OCI-M1 (cell line): Measurements from ENCODE around the gene RELA.
"Not testable (repeated sequence)": the region's sequence is repeated elsewhere in the genome, so short reads cannot be mapped to it uniquely, and the experiment has no call there.

Experiments
- DNase-seq: peaks from one replicate; lab custom pipeline; 2025; lab: John Stamatoyannopoulos, UW

Gene RELA

DNA sequence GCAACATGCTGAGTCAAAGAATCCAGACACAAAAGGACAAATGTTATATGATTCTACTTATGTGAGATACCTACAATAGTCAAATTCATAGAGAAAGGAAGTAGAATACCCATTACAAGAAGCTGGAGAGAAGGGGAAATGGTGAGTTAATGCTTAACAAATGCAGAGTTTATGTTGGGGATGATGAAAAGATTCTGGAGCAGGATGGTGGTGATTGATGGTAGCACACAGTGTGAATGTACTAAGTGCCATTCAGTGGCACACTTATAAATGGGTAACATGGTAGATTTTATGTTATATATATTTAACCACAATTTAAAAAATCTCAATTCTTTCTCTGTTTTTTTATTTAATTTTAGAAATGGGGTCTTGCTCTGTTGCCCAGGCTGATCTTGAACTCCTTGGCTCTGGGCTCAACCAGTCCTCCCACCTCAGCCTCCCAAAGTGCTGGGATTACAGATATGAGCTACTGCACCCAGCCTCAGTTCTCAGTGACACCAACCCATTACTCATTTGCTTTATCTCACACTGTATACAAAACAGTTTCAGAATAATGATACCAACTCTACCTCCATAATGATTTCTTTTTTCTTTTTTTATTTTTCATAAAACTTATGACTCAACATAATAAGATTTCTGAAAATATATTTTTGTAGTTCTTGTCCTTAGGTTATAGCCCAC is 9.6 kb upstream of the RELA start:
- no peak for DNase-seq

DNA sequence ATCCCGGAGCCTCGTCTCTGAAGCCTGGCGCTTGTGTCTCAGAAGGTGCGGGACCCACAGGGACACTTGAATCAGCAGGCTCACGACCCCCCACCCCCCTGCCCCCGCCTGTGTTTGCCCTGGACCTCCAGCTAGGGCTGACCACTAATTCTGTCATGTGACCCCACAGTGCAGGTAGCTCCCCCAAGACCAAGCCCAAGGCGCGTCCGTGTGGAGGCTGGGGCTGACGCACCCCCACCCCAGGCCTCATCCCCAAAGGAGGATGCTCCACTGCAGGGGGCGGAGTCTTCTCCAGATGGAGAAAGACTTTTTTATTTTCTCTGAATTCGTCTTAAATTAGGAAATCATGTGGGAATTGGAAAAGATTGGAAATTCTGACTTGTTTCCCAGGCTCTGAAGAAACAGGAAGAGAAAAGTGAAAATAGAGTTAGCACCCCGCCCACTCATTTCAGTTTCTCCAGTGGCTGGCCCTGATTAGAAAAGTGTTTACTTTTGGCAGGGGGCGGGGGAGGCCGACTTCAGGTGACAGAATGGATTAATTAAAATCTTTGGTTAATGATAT is 1.0 kb upstream of the RELA start:
- peak; percentile 61 for DNase-seq

DNA sequence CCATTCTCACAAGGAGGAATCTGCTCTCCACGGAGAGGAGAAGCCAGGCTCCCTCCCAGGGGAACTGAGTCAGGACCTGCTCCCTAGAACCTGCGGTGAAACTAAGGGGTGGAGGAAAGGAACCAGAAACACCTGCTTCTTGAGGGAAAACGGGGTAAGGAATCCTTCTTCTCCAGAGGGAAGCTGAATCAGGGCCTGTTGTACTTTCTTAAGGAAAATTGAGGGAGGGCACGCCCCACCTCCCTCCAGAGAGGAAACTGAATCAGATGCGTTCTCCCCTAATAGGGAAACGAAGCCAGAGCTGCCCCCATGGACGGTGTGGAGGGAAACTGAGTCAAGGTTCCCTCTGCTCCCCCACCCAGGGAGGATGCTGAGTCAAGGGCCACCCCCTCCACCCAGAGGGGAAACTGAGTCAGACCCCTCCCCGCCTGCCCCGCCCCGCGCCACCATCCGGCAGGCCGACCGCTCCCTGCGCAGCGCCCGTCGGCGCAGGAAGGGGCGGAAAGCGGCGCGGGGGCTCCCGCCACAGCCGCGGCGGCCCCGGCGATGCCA is 393 bp downstream of the RELA start:
- no peak for DNase-seq

DNA sequence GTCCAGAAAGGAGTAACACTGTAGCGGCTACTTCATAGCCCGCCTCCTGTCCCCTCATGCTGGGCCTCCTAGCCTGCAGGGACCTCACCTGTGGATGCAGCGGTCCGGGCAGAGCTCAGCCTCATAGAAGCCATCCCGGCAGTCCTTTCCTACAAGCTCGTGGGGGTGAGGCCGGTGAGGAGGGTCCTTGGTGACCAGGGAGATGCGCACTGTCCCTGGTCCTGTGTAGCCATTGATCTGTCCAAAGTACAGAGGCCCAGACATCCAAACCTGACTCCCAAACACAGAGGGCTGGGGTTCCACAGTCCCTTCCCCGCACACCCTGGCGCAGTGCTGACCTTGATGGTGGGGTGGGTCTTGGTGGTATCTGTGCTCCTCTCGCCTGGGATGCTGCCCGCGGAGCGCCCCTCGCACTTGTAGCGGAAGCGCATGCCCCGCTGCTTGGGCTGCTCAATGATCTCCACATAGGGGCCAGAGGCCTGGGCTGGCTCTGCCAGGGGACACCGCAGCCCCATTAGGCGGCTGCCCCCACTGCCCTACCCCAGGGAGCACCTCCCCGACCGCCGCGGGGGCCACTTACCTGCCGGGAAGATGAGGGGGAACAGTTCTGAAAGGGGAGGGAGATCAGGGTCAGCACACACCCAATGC is 993 bp downstream of the RELA start:
- DNase-seq, result no peak

DNA sequence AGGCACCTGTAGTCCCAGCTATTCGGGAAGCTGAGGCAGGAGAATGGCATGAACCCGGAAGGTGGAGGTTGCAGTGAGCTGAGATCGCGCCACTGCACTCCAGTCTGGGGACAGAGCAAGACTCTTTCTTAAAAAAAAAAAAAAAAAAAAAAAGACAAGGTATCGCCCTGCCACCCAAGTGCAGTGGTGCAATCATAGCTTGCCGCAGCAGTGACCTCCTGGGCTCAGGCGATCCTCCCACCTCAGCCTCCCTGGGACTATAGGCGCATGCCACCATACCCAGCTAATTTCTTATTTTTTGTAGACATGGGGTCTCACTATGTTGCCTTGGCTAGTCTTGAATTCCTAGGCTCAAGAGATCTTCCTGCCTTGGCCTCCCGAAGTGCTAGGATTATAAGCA is 1.8 kb downstream of the RELA start:
- DNase-seq, result not testable (repeated sequence)

DNA sequence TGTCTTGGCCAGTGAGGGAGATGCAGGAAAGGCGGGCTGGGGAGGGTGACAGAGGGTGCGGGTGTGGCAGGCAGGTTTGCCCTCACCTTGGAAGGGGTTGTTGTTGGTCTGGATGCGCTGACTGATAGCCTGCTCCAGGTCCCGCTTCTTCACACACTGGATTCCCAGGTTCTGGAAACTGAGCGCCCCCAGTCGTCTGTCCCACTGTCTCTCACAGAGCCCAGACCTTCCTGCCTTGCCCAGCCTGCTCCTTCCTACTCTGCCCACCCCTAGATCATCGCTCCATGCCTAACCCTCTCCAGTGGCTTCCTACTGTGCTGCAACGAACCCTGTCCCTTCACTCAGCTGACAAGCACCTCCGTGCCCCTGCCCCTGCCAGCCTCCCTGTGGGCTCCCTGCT is 2.7 kb downstream of the RELA start:
- DNase-seq, result no peak

DNA sequence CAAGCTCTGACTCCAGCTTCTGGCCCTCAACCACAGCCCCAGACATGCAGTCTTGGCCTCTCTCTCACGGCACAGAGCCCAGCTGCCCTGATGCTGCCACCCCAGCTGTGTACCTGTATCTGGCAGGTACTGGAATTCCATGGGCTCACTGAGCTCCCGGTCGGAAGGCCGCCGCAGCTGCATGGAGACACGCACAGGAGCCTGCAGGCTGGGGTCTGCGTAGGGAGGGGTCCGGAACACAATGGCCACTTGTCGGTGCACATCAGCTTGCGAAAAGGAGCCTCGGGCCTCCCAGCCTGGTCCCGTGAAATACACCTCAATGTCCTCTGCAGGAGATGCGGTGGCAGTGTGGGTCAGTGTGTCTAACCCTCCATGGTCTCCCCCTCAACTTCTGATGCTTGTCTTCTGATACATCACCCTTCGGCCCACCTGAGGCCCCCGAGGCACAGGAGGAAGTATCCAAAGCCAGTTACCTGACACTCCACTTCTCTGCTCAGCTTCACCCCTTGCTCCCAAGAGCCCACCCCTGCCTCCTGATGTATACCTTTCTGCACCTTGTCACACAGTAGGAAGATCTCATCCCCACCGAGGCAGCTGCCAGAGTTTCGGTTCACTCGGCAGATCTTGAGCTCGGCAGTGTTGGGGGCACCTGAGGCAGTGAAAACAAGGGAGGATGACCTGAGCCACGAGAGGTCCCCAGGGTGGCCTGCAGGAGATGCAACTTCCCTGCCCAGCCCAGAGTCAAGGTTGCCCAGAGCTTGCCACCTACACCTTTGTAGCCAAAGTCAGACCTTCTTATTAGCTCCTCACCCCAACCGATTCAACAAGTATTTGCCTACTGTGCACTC is 4.3 kb downstream of the RELA start:
- DNase-seq, result no peak

DNA sequence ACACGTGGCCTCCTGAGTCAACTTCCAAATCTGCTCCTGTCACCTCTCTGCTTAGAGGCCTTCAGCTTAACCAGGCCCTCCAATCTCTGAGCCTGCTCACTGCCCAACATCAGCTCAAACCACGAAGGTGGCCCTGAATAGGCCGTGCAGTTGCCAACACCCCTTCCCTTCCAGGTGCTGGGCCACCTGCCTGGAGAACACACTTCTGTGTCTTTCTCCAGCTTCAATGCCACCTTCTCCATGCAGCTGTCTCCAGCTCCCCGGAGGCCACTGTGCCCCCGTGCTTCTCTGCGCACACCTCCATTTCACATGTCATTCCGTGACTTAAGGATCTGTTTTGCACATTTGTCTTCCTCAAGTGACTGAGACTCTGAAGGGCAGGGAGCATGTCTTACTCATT is 5.3 kb downstream of the RELA start:
- no peak for DNase-seq

DNA sequence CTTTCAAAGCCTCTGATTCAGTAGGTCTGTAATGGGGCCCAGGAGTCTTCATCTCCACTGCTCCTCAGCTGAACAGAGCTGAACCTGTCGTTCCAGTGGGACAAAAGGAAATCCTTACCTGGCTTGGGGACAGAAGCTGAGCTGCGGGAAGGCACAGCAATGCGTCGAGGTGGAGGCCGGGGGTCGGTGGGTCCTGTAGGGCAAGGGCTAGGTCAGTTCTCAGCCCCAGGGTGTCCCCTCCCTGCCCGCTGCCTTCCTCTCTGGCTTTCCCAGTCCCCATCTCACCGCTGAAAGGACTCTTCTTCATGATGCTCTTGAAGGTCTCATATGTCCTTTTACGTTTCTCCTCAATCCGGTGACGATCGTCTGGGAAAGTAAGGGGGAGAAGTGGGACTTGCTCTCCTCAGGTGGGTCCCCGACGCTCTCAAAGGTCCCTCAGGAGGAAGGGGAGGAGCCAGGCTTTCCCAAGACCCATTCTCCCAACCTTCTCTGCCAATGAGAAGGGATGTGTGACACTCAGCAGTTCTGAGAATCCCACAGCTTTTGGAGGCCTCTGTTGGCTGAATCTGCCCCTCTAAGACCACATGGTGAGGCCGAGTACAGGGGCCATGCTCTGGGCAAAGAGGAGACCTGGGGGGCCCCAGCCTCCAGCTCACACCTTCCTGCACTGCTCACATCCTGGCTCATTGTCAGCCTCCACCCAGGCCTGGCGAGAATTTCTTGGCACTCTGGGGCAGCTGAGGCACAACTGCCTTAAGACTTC is 7.0 kb downstream of the RELA start:
- DNase-seq, result no peak

DNA sequence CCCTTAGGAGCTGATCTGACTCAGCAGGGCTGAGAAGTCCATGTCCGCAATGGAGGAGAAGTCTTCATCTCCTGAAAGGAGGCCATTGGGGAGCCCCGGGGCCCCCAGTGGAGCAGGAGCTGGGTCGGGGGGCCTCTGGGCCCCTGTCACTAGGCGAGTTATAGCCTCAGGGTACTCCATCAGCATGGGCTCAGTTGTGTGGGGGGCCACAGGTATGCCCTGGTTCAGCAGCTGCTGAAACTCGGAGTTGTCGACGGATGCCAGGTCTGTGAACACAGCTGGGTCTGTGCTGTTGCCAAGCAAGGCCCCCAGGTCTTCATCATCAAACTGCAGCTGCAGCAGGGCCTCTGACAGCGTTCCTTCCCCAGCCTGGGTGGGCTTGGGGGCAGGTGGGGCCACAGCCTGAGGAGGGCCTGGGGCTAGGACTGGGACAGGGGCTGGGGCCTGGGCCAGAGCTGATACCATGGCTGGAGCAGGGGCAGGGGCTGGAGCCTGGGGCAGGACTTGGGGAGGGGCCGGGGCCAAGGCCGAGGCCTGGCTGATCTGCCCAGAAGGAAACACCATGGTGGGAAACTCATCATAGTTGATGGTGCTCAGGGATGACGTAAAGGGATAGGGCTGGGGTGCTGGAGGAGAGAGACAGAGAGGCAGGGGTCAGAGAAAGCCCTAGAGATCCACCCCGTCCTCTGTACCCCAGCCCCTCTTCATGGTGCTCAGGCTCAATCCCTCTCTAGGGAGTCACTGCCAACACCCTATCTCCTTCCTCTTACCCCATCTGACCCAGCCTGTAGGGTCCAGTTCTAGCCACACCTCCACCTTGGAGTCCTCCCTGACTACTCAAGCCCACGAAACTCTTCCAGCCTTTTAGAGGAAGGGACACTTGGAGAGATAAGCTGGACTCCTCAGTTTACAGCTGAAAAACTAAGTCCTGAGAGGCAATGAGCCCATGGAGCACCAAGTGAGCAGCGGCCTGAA is 8.1 kb downstream of the RELA start:
- no peak for DNase-seq

DNA sequence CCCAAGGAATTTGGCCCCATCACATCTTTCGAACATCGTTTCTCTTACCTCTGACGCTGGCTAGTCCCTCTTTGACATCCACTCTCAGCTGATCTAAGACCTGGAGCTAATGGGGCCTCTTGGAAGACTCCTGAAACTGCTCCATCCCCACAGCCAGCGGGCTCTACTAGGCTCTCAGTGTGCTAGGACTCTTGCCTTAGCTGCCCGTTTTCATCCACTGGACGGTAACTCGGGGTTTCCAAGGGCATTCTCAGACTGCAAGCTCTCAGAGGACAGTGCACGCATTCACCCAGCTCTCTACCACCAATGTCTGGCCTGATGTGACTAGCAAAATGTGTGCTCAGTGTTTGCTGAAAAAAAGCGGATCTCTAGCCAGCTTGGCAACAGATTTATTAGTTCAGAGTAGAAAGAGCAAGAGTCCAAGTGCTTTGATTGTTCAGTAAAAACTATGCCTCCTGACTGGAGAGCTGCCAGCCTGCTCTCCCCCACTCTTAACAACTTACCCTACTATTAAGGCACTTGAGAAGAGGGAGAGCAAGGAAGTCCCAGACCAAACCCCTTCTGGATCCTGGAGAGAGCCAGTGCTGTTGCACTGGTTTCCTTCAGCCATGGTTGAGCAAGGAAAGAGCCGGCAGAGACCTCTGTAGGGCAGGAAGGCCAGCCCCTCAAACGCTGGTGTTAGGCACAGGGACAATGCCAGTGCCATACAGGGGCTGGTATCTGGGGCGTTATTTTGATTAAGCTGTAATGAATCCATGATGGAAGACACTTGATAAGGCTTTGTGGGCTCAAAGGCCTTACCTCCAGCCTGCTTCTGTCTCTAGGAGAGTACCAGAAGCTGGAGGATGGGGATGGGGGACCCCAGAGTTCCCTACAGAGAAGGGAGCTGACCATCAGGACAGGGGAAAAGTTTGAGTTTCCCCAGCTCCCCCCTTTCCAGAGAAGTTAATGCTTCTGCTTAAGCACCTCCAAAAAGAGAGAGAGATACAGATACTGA is 9.2 kb downstream of the RELA start:
- DNase-seq, result no peak

DNA sequence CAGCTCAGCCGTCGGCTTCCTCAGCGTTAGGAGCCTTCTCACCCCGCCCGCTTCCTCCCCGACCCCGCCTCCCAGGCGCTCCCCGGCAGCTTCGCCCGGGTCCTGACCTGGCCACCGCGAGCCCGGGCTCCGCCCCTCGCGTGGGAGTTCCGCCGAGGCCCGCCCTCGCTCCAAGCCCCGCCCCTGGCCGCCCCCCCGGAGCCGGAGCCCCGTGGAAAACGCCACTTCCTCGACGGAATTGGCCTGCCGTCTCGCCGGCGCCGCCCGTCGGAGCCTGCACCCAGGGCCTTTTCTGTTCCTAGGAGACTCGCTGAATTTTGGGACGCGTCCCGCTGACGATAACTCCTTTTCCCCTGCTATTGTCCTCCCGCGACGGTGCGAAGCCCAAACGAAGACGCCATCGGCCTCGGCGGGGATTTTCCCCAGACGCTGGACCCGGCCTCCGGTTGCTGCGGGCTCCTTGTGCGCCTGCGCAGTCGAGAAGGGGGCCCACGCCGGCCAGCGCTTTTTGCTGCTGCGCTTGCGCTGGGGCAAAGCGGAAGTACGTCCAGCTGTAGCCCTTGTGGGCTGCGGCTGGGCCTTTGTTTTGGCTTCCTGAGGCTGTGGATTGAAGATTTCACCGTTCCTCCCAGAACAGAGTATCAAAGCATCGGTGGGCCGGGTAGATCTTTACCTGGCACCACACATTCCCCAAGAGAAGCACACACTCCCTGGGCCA is 10.0 kb downstream of the RELA start:
- DNase-seq, result peak; percentile 97

DNA sequence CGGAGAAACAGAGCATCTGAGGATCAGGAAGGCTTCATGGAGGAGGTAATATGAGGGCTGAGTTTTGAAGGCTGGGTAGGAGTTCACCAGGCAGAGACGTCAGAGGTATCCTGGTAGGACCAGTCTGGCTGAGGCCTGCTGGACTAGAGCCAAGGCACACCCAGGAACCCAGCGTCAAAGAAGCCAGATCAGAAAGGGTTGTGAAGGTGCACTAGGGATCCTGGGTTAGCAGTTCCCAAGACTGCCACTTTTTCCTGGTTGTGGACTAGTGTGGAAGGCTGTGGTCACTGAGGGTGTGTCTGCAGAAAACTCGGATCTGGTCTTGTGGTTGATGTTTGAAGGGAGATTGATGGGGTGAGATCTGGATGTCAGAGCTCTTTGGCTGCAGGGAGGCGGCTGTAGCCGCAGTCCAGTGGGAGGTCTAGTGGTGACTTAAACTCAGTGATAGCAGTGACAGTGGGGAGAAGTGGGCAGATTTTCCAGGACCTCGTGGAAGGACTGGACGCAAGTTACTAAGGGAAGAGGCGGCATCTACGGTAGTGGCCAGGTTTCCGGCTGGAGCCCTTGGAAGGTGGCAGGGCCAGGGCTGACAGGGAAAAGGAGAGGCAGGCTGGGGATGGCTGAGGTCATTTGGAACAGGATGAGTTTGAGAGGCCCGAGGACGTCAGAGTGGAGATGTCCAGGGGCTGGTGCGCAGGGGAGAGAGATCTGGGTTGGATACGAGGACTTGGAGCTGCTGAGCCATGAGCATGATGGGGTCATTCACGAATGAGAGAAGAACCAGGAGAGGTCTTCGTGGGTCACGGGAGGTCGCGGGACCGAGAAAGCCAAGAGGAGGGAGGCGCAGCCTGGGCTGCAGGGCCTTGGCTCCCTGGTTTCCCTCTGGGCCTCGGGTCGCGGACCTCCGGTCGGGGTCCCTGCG is 10.9 kb downstream of the RELA start:
- peak; percentile 76 for DNase-seq

DNA sequence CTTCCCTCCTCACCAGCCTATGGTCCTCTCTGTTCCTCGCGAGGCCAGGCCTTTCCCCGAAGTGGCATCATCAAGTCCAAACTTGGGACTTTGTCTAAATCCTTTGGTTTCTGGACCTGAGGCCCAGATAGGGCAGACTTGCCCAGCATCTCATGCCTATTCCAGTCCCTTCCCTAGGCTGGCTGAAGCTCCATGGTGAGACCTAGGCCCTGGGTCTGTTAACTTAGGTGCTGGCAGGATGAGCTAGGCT is 11.5 kb downstream of the RELA start:
- no peak for DNase-seq

DNA sequence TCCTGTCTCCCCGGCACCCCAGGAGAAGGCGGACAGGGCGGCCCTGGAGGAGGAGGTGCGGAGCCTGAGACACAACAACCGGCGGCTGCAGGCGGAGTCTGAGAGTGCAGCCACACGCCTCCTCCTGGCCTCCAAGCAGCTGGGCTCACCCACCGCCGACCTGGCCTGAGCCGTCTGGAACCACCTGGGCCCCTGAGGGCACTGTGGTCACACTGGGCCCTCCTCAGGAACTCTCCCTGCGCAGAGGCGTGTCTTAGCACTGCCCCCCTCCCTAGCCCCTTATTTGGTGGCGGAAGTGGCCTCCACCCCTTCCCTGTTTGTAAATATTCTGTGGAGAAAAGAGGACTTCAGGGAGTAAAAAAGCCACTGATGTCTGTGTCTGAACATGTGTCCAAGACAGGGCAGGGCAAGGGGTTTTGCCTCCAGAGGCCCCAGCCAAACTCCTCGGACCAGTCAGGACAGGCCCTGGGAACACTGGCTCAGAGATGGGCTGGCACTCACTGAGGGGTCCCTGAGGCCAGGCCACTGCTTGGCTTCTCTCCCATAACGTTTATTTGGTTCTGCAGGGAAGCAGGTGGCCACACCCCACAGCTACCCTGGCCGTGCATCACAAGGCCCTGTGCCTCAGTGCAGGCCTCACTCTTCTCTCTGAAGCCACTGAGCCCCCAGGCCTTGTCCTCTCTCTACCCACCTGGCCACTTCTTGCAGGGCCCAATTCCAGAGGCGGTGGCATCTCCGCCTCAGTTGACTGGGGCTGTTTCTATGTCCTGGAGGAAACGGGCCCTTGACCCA is 12.0 kb downstream of the RELA start:
- no peak for DNase-seq

DNA sequence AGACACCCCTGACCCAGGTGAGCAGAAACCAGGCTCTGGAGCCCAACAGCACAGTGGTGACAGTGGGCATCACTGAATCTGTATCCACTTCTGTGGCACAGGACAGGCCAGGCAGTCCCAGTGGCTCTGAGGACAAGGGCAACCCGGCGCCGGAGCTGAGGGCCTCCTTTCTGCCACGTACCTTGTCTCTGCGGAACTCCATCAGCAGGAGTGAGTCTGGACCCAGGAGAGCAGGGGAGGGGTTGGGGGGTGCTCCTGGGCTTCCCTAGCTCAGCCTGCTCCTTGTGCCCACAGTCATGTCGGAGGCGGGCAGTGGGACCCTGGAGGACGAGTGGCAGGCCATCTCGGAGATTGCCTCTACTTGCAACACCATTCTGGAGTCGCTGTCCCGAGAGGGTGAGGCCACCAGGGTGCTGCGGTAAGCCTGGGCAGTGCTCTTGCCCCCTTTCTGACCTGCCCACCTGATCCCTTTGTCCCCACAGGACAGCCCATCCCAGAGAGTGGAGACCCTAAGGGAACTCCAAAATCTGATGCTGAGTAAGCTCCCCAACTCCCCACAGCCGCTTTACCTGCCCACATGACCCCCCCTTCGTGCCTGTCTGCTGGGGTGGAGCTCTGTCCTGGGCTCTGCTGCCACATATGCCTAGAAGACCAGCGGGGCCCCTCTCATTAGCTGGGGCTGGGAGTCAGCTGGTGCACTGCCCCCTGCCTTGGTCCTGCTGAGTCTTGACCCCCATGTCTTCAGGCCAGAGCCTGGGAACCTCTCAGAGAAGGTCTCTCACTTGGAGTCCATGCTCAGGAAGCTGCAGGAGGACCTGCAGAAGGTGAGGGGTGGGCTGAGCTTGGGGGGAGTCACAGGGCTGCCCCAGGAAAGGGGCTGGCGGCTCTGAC is 12.8 kb downstream of the RELA start:
- DNase-seq, result no peak
